Measurements from ENCODE around the gene GJC2.
A peak's percentile ranks its signal among the peaks of the same experiment; 100 is the strongest.

GJC2 gene

DNA sequence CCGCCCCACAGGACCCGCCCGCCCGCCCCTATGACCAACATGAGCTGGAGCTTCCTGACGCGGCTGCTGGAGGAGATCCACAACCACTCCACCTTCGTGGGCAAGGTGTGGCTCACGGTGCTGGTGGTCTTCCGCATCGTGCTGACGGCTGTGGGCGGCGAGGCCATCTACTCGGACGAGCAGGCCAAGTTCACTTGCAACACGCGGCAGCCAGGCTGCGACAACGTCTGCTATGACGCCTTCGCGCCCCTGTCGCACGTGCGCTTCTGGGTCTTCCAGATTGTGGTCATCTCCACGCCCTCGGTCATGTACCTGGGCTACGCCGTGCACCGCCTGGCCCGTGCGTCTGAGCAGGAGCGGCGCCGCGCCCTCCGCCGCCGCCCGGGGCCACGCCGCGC, 8.0 kb downstream of the GJC2 start:
- DNase-seq (ENCODE audit: low read depth, low spot score) = no peak

GRCh38 chr1:228158151-228159007, 8.6 kb downstream of the GJC2 start:
- DNase-seq (ENCODE audit: low read depth, low spot score) = no peak

GRCh38 chr1:228159008-228159665, 9.4 kb downstream of the GJC2 start:
- DNase-seq (ENCODE audit: low read depth, low spot score) = no peak

DNA sequence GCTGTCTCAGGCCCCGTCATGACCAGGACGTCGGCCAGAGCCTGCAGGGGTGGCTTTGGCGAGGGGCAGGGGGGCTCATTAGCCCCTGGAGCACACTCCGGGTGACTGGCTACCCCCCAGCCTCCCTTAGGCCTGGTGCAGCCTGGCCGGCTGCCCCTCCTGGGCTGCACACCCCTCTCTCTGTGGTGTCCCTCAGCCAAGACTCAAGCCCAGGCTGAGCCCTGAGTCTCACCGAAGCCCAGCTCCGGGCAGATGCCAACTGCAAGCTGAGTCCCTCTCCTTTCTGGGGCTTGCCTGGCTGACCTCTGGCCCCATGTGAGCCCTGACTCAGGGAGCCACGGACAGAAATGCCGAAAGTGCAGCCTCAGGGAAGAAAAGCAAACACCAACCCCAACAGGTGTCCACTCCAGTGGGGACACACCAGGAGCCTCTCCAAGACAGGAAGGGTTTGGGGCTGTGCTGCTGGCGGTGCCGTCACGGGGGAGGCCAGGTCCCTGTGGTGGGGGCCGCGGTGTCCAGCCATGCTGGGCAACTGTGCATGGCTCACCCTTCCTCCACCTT, 10.6 kb downstream of the GJC2 start:
- no peak for DNase-seq (ENCODE audit: low read depth, low spot score)

GRCh38 chr1:228161362-228161761, 11.6 kb downstream of the GJC2 start:
- no peak for DNase-seq (ENCODE audit: low read depth, low spot score)

DNA sequence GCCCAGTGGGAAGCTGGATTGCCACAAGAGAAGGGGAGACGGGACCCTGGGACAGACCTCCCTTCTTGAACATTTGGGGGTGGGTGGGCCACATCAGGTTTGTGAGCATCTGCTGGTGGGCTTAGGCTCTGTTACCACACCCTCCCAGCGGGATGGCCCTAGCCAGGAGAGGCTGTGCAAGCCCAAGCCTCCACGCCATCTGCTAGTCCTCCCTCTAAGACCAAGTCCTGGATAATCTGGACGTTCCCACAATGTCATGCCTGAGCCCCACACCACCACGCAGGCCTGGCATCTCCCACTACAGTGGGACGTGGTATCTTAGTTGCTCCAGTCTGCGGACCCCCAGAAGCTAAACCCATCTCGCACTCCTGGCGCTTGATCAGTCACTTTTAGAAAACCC, 12.1 kb downstream of the GJC2 start:
- DNase-seq (ENCODE audit: low read depth, low spot score) = no peak

- no peak for DNase-seq (ENCODE audit: low read depth, low spot score)
Measured at GRCh38 chr1:228162286-228163006, 12.7 kb downstream of the GJC2 start.

DNA sequence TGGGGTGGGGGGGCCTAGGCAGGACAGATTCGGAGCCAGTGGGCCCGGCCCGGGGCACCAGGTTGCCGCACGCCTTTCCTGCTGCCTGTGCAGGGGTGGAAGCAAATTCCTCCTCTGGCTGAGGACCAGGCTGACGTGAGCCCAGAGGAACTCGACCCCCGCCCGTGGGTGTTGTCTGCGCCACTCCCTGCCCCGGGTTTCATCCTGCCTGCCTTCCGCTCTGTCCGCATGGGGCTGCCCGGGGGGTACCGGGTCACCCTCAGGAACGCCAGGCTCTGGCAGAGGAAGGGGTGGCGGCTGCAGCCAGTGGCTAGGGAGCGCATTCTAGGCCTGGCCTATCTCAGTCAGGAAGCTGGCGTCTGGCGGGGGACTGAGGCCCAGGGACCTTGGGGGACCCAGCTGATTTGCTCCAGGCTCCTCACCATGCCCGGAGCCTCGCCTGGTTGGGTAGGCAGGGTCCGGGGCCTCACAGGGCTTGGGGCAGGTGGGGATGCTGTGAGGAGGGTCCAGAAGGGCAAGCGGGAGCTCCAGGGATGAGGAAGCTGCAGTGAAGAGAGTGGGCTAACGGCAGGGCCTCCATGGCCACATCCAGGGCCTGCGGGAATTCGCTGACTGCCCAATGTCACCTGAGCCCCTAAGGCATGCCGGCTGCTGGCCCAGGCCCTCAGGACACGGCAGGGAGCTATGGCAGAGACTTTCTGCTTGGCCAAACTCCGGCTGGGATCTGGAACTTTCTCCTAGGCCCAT, 13.4 kb downstream of the GJC2 start:
- no peak for DNase-seq (ENCODE audit: low read depth, low spot score)

- DNase-seq (ENCODE audit: low read depth, low spot score) = no peak
Measured at GRCh38 chr1:228163776-228164519, 14.2 kb downstream of the GJC2 start.

- no peak for DNase-seq (ENCODE audit: low read depth, low spot score)
Measured at GRCh38 chr1:228164561-228165371, 15.0 kb downstream of the GJC2 start.

- peak; percentile 98 for DNase-seq (ENCODE audit: low read depth, low spot score)
Measured at GRCh38 chr1:228165372-228166169, 15.8 kb downstream of the GJC2 start, which contains the start of gene IBA57. TSS of gene IBA57 (plus strand) at chr1:228165804. CDS start at chr1:228165817, 13 bp downstream.

GRCh38 chr1:228166170-228166936, 16.6 kb downstream of the GJC2 start:
- peak; percentile 14 for DNase-seq (ENCODE audit: low read depth, low spot score)

GRCh38 chr1:228168563-228169270, 19.0 kb downstream of the GJC2 start:
- no peak for DNase-seq (ENCODE audit: low read depth, low spot score)

- DNase-seq (ENCODE audit: low read depth, low spot score) = no peak
Measured at GRCh38 chr1:228169345-228169744, 19.6 kb downstream of the GJC2 start.

DNA sequence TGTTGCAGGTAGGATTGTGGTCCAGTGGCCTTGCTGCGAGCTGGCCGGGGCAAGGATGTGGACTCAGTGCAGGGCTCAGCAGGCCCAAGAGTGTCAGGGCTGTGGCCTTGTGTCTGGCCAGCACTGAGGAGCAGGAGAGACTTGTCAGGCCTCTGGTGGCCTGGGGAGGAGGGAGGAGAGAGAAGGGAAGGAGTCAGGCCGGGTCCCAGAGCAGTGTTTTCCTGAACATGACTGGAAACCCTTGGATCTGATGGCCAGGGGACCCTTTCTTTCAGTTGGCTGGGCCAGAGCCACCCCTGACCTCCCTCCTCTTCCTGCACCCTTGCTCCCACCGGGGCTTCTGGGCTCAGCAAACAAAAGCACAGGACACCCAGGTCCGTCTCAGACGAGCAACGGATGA, 20.9 kb downstream of the GJC2 start:
- no peak for DNase-seq (ENCODE audit: low read depth, low spot score)

- no peak for DNase-seq (ENCODE audit: low read depth, low spot score)
Measured at GRCh38 chr1:228171221-228171891, 21.6 kb downstream of the GJC2 start.

Data from activated CD4-positive, CD25-positive, alpha-beta regulatory T cell treated with anti-CD3 and anti-CD28 coated beads, Interleukin-2, amount 50 U/mL, for 16 hours (primary cell).